NCI-H460 (cell line): Measurements from ENCODE around the gene PCDH15. TPM values are rescaled to one million over a fixed set of nuclear protein-coding genes. Genes with fewer than 3 reads are reported as not detected.

Experiments
- DNase-seq: peaks from one replicate; pipeline ENCODE4 v3.0.0-alpha.2; 2016; ENCODE audit warnings: low read depth; ENCODE audit errors: extremely low read depth
- polyA plus RNA-seq: library from polyadenylated mRNA; depleted of rRNA; stranded (reverse); fragments of >200 nt; gene quantifications from 2 replicates; pipeline ENCODE4 v1.2.3, GENCODE V29; 2014; cell fraction: nucleus; rRNA removed
- total RNA-seq: library from RNA; depleted of rRNA; stranded (reverse); fragments of >200 nt; shearing (Covaris generic); gene quantifications from 2 replicates; pipeline ENCODE4 v1.2.3, GENCODE V29; 2014; rRNA removed

The PCDH15 gene
- total RNA-seq = 0.32 and 0.57 TPM in 2 replicates
- 0.12 and 0.13 TPM in 2 replicates for polyA plus RNA-seq

DNA sequence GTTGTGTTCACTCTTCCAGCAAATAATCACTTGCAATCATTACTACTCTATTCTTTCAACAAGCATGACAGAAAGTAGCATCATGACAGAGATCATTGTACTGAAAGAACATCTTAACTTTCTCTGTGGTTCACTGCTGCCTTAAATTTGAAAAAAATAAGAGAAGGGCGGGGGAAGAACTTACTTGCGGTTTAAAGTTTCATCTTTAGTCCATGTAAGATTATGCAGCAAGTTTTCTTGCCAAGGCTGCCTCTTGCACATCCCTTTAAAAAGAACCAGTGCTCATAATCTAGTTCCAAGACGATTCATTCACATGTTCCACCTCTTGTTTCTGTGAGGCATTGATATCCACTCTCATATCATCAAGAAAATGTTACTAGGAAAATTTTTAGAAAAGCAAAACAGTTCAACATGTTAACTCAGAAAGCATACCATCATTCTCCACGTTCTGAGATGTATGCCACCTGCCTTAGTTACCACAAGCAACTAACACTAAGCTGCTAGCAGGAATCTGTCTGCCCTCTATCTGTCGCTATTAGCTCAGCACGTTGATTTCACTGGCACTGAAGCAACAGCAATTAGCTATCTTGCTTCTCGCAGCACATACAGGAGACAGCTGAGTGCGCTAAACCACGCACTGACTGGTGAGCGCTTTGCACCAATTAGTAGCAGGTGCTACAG, at the start of gene PCDH15:
Gene PCDH15, minus strand, starts transcription at position 491 of the 681 bp plus-strand sequence. CDS start 136,969 bp downstream, outside the sequence.
- peak; percentile 54 for DNase-seq

- no peak for DNase-seq
Observed at GRCh38 chr10:54843932-54844331, 42.9 kb upstream of the PCDH15 start.

DNA sequence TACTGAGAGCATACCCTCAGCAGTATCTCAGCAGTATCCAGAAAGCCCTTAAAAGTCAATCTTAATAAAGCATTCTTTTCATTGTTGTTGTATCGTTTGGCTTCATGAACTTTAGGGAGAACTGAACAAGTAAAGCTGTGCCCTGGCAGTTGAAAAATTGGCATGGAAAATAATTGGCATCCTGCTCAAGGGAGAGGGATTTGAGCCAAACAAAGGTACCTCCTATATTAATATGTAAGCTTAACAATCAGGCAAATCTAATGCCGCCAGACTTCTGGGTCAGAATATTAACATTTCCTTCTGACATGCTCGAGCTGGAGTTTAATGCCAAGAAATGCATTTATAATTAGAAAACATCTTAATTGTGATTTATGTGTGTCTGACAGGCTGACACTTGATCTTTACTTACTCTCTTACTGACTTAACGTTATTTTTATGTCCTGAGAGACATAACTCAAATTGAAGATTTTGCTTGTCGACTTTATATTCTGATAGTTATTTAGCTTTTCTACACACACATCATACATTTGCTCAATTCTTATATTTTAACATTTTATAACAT, 42.1 kb upstream of the PCDH15 start:
- DNase-seq = no peak

DNA sequence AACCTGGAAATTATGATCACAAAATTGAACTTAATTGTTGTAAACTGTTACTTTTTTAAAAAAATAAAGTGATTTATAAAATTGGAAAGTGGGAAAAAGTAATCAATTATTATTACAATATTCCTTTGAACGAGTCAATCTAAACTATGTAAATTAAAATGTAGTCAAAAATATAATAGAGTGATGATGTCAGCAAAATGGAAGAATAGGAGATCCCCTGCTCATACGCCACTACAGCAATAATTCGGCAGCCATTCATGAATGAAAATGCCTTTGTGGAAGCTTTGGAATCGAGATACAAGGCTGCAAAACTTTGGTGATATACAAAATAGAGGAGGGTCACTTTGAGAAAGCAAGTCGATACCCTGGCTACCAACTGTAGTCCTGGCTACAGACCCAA, 36.4 kb upstream of the PCDH15 start:
- DNase-seq = no peak

- DNase-seq = no peak
Observed at GRCh38 chr10:54833029-54833428, 32.0 kb upstream of the PCDH15 start.

- DNase-seq = no peak
Observed at GRCh38 chr10:54826994-54827560, 26.0 kb upstream of the PCDH15 start.

DNA sequence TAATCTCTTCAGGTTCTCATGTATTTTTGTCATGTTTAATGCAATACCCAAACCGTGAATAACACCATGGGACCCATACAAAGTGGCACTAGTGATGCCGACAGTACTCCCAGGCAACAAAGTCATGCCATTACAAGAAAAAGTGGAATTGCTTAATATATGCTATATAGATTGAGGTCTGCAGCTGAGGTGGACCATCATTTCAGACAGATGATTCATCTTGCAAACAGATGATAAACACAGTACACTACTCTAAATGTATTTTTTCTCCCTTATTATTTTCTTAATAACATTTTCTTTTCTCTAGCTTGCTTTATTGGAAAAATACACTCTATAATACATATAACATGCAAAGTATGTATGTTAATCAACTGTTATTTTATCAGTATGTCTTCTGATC, 14.6 kb upstream of the PCDH15 start:
- DNase-seq = no peak

- DNase-seq = no peak
Observed at GRCh38 chr10:54808186-54808935, 7.3 kb upstream of the PCDH15 start.

DNA sequence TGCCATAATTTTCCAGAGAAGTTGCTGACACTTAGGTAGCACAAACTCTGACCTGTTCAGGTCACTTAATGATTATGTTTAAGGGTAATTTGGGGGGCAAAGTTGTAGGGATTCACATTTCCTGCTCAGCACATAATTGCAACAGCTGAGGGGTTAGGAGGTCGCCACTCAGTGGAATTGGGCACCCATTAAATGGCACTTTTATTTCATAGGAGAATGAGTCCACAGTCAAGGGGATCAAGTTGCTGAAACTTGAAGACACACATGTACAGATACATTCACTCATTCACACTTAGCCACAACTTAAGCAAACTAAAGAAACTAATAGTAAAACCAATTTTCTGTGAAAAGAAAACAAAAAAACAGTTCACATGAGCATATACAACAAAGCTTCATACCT, 1.5 kb downstream of the PCDH15 start:
- no peak for DNase-seq

DNA sequence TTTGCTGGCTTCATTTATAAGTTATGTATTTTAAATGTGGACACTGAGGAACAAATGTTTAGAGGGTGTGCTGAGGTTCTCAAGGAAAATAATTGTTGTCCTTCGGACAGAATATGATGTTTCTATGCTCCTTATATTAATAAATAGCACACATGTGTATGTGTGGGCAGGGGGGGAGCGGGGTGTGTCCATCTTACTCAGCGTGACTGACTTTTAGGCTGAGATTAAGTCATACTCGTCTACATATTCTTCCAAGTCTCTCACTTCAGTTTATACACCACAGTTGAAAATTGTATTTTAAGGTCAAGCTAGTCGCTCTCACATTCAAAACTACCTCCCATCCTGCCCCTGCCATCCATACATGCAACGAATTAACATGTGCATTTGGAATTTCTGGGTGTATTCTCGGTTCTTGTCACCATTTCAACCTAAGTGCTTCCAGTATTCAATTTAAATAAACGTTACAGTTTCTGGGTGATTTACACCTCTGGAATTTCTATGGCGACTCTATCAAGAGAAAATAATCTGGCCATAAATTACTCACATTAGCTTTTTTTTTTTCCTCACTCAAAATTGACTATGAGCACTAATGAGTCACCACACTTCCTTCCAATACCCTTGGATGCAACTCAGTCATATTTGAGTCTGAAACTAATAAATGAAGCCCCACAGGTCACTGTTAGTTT, 3.3 kb downstream of the PCDH15 start:
- DNase-seq = no peak

DNA sequence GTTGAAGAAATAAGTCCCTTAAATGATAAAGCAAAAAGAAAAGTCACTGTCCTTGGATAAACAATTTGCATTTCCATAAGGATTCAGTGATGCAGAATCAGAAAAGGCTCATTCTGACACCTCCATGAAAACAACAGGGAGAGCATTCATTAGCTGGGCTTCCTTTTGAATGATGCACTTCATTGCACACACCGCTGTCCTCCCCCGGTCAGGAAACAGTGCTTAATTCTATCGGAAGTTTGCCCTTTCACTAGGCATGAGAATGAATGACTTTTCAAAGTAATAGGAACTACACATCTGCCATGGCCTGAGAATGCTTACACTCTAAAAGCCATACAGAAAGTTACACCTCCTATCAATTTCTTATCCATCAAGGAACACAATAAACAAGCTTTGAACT, 4.2 kb downstream of the PCDH15 start:
- no peak for DNase-seq

DNA sequence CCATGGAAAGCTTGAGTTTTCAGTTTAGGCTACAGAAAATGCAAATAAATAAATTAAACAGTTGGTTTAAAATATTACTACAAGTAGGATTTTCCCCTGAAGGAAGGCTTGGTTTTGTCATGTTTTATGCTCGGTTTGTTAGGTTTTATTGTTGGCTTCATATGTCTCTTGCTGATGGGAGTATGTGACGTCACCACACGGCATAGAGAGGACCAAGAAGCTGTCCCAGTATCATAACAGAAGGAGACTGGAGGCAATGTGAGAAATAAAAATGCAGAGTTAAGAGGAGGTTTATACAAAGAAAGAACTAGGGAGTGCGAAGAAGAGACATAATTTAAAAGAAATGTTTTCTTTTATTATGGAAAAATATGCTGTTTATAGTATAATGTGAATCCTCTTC, 24.4 kb downstream of the PCDH15 start:
- DNase-seq = no peak

DNA sequence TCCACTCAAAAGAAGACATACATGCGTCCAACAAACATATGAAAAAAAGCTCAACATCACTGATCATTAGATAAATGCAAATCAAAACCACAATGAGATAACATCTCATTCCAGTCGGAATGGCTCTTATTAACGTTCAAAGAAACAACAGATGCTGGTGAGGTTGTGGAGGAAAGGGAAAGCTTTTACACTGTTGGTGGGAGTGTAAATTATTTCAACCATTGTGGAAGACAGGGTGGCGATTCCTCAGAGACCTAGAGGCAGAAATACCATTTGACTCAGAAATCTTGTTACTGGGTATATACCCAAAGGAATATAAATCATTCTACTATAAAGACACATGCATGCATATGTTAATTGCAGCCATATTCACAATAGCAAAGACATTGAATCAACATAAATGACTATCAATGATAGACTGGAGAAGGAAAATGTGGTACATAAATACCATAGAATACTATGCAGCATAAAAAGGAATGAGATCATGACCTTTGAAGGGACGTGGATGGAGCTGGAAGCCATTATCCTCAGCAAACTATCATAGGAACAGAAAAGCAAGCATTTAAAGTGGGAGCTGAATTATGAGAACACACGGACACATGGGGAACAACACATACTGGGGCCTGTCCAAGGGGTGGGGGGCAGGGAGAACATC, 28.4 kb downstream of the PCDH15 start:
- no peak for DNase-seq

GRCh38 chr10:54769051-54769450, 32.0 kb downstream of the PCDH15 start:
- DNase-seq = no peak

- DNase-seq = no peak
Observed at GRCh38 chr10:54758791-54759190, 42.2 kb downstream of the PCDH15 start.

- DNase-seq = no peak
Observed at GRCh38 chr10:54749623-54750022, 51.4 kb downstream of the PCDH15 start.

- no peak for DNase-seq
Observed at GRCh38 chr10:54745436-54745835, 55.6 kb downstream of the PCDH15 start.

- DNase-seq = no peak
Observed at GRCh38 chr10:54742416-54742815, 58.6 kb downstream of the PCDH15 start.

DNA sequence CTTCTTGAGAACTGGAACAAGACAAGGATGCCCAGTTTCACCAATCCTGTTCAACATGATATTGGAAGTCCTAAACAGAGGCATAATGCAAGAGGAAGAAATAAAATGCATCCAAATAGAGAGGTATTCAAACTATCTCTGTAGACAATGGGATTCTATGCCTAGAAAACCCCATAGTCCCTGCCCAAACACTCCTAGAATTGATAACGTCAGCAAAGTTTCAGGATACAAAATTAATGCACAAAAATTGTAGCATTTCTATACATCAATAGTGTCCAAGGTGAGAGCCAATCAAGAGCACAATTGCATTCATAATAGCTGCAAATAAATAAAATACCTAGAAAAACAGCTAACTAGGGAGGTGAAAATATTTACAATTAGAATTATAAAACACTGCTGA, 72.5 kb downstream of the PCDH15 start:
- no peak for DNase-seq

DNA sequence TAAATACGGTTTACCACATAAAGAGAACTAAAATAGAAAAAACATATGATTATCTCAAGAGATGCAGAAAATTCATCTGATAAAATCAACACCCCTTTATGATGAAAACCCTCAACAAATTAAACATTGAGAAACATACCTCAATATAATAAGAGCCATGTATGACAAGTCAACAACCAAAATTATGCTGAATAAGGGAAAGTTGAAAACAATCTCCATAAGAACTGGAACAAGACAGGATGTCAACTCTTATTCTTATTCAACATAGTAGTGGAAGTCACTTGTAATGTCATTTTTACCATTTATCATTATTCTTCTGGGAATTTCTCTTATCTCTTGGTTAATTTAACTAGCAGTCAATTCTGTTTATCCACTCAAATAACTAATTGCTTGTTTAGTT, 79.0 kb downstream of the PCDH15 start:
- DNase-seq = no peak
